ENCODE data around the gene INPP5A.

INPP5A gene

GRCh38 chr10:132656283-132657126 lies 118.9 kb downstream of the INPP5A start:
- H2AFZ ChIP-seq (ENCODE audit: low read length) = no peak overlapping the region

GRCh38 chr10:132657127-132657706 lies 119.6 kb downstream of the INPP5A start:
- H3K27me3 ChIP-seq (replicated peaks; ENCODE audit: insufficient read depth, low read length) = no peaks in the 10 kb centered on the region; the same call in 1 of the 2 replicates
- H3K4me2 ChIP-seq (ENCODE audit: low read depth, low read length) = no peak overlapping the region
- H3K9me2 ChIP-seq (replicated peaks; ENCODE audit: insufficient read depth, low read length) = no peaks in the 10 kb centered on the region
- no peaks in the 10 kb centered on the region for H3K4me1 ChIP-seq (ENCODE audit: low read length)
- H3K9me3 ChIP-seq (replicated peaks; ENCODE audit: insufficient read depth, low read length) = no peaks in the 10 kb centered on the region
- H3K36me3 ChIP-seq (replicated peaks; ENCODE audit: insufficient read depth, low read length) = no peaks in the 10 kb centered on the region
- no peaks in the 10 kb centered on the region for H4K20me1 ChIP-seq (ENCODE audit: insufficient read depth, low read length)
- no peaks in the 10 kb centered on the region for H3K79me2 ChIP-seq (ENCODE audit: low read length)
- H3K9ac ChIP-seq (ENCODE audit: low read length) = no peak overlapping the region
- H3F3A ChIP-seq (ENCODE audit: insufficient read depth, low read length) = no peaks in the 10 kb centered on the region
- no peak for DNase-seq
- TF ChIP-seq EZH2phosphoT487 (IDR thresholded peaks at IDR 0.05; ENCODE audit: low read length) = no peak
- no peak for TF ChIP-seq EZH2 (optimal IDR thresholded peaks at IDR 0.05; ENCODE audit: low read depth, low read length)
- TF ChIP-seq CTCF (IDR thresholded peaks at IDR 0.05; ENCODE audit: low read length) = no peak
- H3K4me3 ChIP-seq (ENCODE audit: low read length) = no peak overlapping the region
- no peak overlapping the region for H2AFZ ChIP-seq (ENCODE audit: low read length)
- no peak overlapping the region for H3K27ac ChIP-seq (ENCODE audit: low read length)

More at GRCh38 chr10:132656283-132657126, 118.9 kb downstream of the INPP5A start:
- no peaks in the 10 kb centered on the region for H3K4me1 ChIP-seq (ENCODE audit: low read length)
- TF ChIP-seq EZH2 (optimal IDR thresholded peaks at IDR 0.05; ENCODE audit: low read depth, low read length) (no peak), CTCF (IDR thresholded peaks at IDR 0.05; ENCODE audit: low read length) (no peak), EZH2phosphoT487 (IDR thresholded peaks at IDR 0.05; ENCODE audit: low read length) (no peak)
- no peaks in the 10 kb centered on the region; the same call in 1 of the 2 replicates for H3K27me3 ChIP-seq (replicated peaks; ENCODE audit: insufficient read depth, low read length)
- H3K27ac ChIP-seq (ENCODE audit: low read length) = no peak overlapping the region
- no peak for DNase-seq
- H3K4me3 ChIP-seq (ENCODE audit: low read length) = no peak overlapping the region
- H4K20me1 ChIP-seq (ENCODE audit: insufficient read depth, low read length) = no peaks in the 10 kb centered on the region
- no peak overlapping the region for H3K9ac ChIP-seq (ENCODE audit: low read length)
- H3K79me2 ChIP-seq (ENCODE audit: low read length) = no peaks in the 10 kb centered on the region
- H3K36me3 ChIP-seq (replicated peaks; ENCODE audit: insufficient read depth, low read length) = no peaks in the 10 kb centered on the region
- no peaks in the 10 kb centered on the region for H3K9me2 ChIP-seq (replicated peaks; ENCODE audit: insufficient read depth, low read length)
- H3K4me2 ChIP-seq (ENCODE audit: low read depth, low read length) = no peak overlapping the region
- no peaks in the 10 kb centered on the region for H3F3A ChIP-seq (ENCODE audit: insufficient read depth, low read length)
- H3K9me3 ChIP-seq (replicated peaks; ENCODE audit: insufficient read depth, low read length) = no peaks in the 10 kb centered on the region

GRCh38 chr10:132657748-132658147 lies 120.2 kb downstream of the INPP5A start:
- no peak overlapping the region for H3K4me3 ChIP-seq (ENCODE audit: low read length)
- H3K27me3 ChIP-seq (replicated peaks; ENCODE audit: insufficient read depth, low read length) = no peaks in the 10 kb centered on the region; the same call in 1 of the 2 replicates
- no peaks in the 10 kb centered on the region for H3K4me1 ChIP-seq (ENCODE audit: low read length)
- H3K79me2 ChIP-seq (ENCODE audit: low read length) = no peaks in the 10 kb centered on the region
- TF ChIP-seq EZH2phosphoT487 (IDR thresholded peaks at IDR 0.05; ENCODE audit: low read length) = no peak
- no peak for TF ChIP-seq EZH2 (optimal IDR thresholded peaks at IDR 0.05; ENCODE audit: low read depth, low read length)
- TF ChIP-seq CTCF (IDR thresholded peaks at IDR 0.05; ENCODE audit: low read length) = no peak
- H3K4me2 ChIP-seq (ENCODE audit: low read depth, low read length) = no peak overlapping the region
- H3F3A ChIP-seq (ENCODE audit: insufficient read depth, low read length) = no peaks in the 10 kb centered on the region
- no peak for DNase-seq
- H3K36me3 ChIP-seq (replicated peaks; ENCODE audit: insufficient read depth, low read length) = no peaks in the 10 kb centered on the region
- H3K9me2 ChIP-seq (replicated peaks; ENCODE audit: insufficient read depth, low read length) = no peaks in the 10 kb centered on the region
- no peak overlapping the region for H3K9ac ChIP-seq (ENCODE audit: low read length)
- no peaks in the 10 kb centered on the region for H3K9me3 ChIP-seq (replicated peaks; ENCODE audit: insufficient read depth, low read length)
- H2AFZ ChIP-seq (ENCODE audit: low read length) = no peak overlapping the region
- H3K27ac ChIP-seq (ENCODE audit: low read length) = no peak overlapping the region
- H4K20me1 ChIP-seq (ENCODE audit: insufficient read depth, low read length) = no peaks in the 10 kb centered on the region
